IMR-90 (cell line): ENCODE data around the gene KLHL25. TPM values are rescaled to one million over a fixed set of nuclear protein-coding genes. Genes with fewer than 3 reads are reported as not detected.

Experiments used
- ATAC-seq: fragments of 200-7000 bp; cut with Tn5 transposase; 2 replicates; pipeline ENCODE4 v1.9.1; 2020; ENCODE audit warnings: low read depth, mild to moderate bottlenecking, moderate library complexity
- BruUV-seq: library from RNA; stranded (reverse); fragments of 400-500 nt; replicated peaks from 2 replicates; lab custom pipeline; 2021; lab: Mats Ljungman, UMichigan
- CTCF ChIA-PET: fragments of 300-600 bp; formaldehyde crosslinking; extraction: SDS; loops from one replicate; lab custom pipeline; 2021; ENCODE audit warnings: antibody characterized with exemption; lab: Yijun Ruan, JAX
- POLR2A ChIA-PET: fragments of 300-600 bp; sonication (Branson Sonifier 250); formaldehyde crosslinking; loops from one replicate; lab custom pipeline; 2022; ENCODE audit warnings: antibody characterized with exemption; ENCODE audit not compliant: unreplicated experiment; lab: Charles Lee
- DNase-seq: peaks from one replicate; pipeline ENCODE4 v3.0.0; 2013
- H2AFZ ChIP-seq: replicated peaks from 2 replicates; pipeline ENCODE3; 2013; ENCODE audit warnings: low read length, mild to moderate bottlenecking; ENCODE audit not compliant: poor library complexity
- H2AK5ac ChIP-seq: 2 replicates; pipeline ENCODE4 v1.6.1; 2013; ENCODE audit warnings: low read depth, low read length, inconsistent platforms
- H2AK9ac ChIP-seq: replicated peaks from 2 replicates; pipeline ENCODE3; 2013; ENCODE audit warnings: mild to moderate bottlenecking, low read depth, low read length, moderate library complexity; ENCODE audit not compliant: poor library complexity
- H2BK120ac ChIP-seq: 2 replicates; pipeline ENCODE4 v1.6.1; 2013; ENCODE audit warnings: low read depth, low read length, inconsistent platforms
- H2BK15ac ChIP-seq: 3 replicates; pipeline ENCODE4 v1.6.1; 2013; ENCODE audit warnings: low read depth, low read length, inconsistent platforms
- H2BK20ac ChIP-seq: 2 replicates; pipeline ENCODE4 v1.6.1; 2013; ENCODE audit warnings: low read depth, mild to moderate bottlenecking, inconsistent platforms, low read length, moderate library complexity
- H2BK5ac ChIP-seq: 2 replicates; pipeline ENCODE4 v1.6.1; 2013; ENCODE audit warnings: mild to moderate bottlenecking, low read depth, low read length, inconsistent platforms; ENCODE audit not compliant: poor library complexity, severe bottlenecking
- H3K14ac ChIP-seq: replicated peaks from 2 replicates; pipeline ENCODE4 v1.6.1; 2013; ENCODE audit warnings: low read depth, low read length, inconsistent platforms
- H3K18ac ChIP-seq: 2 replicates; pipeline ENCODE4 v1.6.1; 2013; ENCODE audit warnings: low read depth, low read length, control low read depth
- H3K23ac ChIP-seq: 2 replicates; pipeline ENCODE4 v1.6.1; 2013; ENCODE audit warnings: low read depth, low read length, inconsistent platforms
- H3K27ac ChIP-seq: 2 replicates; pipeline ENCODE4 v1.5.1; 2013; ENCODE audit warnings: mild to moderate bottlenecking, control low read depth, low read length; ENCODE audit not compliant: insufficient read depth
- H3K27me3 ChIP-seq: 2 replicates; pipeline ENCODE4 v1.6.1; 2013; ENCODE audit warnings: low read length; ENCODE audit not compliant: control insufficient read depth, insufficient read depth
- H3K36me3 ChIP-seq: 2 replicates; pipeline ENCODE4 v1.6.1; 2013; ENCODE audit warnings: low read length, mixed read lengths; ENCODE audit not compliant: control insufficient read depth, insufficient read depth
- H3K4ac ChIP-seq: 2 replicates; pipeline ENCODE4 v1.6.1; 2013; ENCODE audit warnings: low read depth, low read length, inconsistent platforms
- H3K4me1 ChIP-seq: 2 replicates; pipeline ENCODE4 v1.6.1; 2013; ENCODE audit warnings: low read length, mixed read lengths; ENCODE audit not compliant: control insufficient read depth, insufficient read depth
- H3K4me2 ChIP-seq: 2 replicates; pipeline ENCODE4 v1.6.1; 2013; ENCODE audit warnings: low read depth, mild to moderate bottlenecking, control low read depth, low read length, moderate library complexity
- H3K4me3 ChIP-seq: 2 replicates; pipeline ENCODE4 v1.5.1; 2013; ENCODE audit warnings: low read depth, mild to moderate bottlenecking, control low read depth, low read length, moderate library complexity; ENCODE audit not compliant: insufficient read depth
- H3K56ac ChIP-seq: 2 replicates; pipeline ENCODE4 v1.6.1; 2013; ENCODE audit warnings: low read length, inconsistent platforms; ENCODE audit not compliant: insufficient read depth; ENCODE audit errors: extremely low read depth
- H3K79me1 ChIP-seq, 2 experiments: 2 replicates each; pipeline ENCODE4 v1.6.1; 2013; ENCODE audit warnings: low read length in 2 of 2, inconsistent platforms in 1 of 2, low read depth in 1 of 2
- H3K9ac ChIP-seq: 2 replicates; pipeline ENCODE4 v1.6.1; 2013; ENCODE audit warnings: low read depth, low read length, control low read depth
- H3K9me1 ChIP-seq: 2 replicates; pipeline ENCODE4 v1.6.1; 2013; ENCODE audit warnings: low read length, inconsistent platforms; ENCODE audit not compliant: insufficient read depth
- H3K9me3 ChIP-seq: 2 replicates; pipeline ENCODE4 v1.6.1; 2013; ENCODE audit warnings: low read length; ENCODE audit not compliant: control insufficient read depth, insufficient read depth
- H4K20me1 ChIP-seq: 2 replicates; pipeline ENCODE4 v1.6.1; 2013; ENCODE audit warnings: low read length, inconsistent platforms; ENCODE audit not compliant: insufficient read depth
- H4K5ac ChIP-seq: 2 replicates; pipeline ENCODE4 v1.6.1; 2013; ENCODE audit warnings: mild to moderate bottlenecking, low read depth, low read length, control low read depth
- H4K8ac ChIP-seq, 2 experiments: 2 replicates each; pipeline ENCODE4 v1.6.1; 2013; ENCODE audit warnings: low read depth in 2 of 2, low read length in 2 of 2, control low read depth in 1 of 2, inconsistent platforms in 1 of 2
- H4K91ac ChIP-seq: 2 replicates; pipeline ENCODE4 v1.6.1; 2013; ENCODE audit warnings: low read depth, low read length, inconsistent platforms; ENCODE audit not compliant: insufficient read depth
- BHLHE40 ChIP-seq: fragments of 150-350 bp; IDR thresholded peaks from 2 replicates; pipeline ENCODE4 v1.6.1; 2016; ENCODE audit warnings: mild to moderate bottlenecking, low read depth, low read length
- WGBS, 2 experiments: methylation state at CpG; one replicate each; pipeline versions ENCODE4 v1.1.5 to v1.1.7; 2013; ENCODE audit warnings: missing lambda C conversion rate in 2 of 2; ENCODE audit not compliant: insufficient read length in 1 of 2; ENCODE audit errors: extremely low coverage in 2 of 2; 5-methylcytosine and 5-hydroxymethylcytosine counted together
- dilution Hi-C: fragments of 300-500 bp; cut with HindIII; formaldehyde crosslinking; loops from one replicate; pipeline ENCODE4 v1.14.3; 2018; ENCODE audit warnings: low sequenced_read_pairs; ENCODE audit not compliant: unreplicated experiment
- in situ Hi-C: fragments of 300-500 bp; cut with MboI; formaldehyde crosslinking; loops from 3 replicates; pipeline ENCODE4 v1.14.3; 2019; ENCODE audit warnings: low sequenced_read_pairs, inconsistent platforms, mixed read lengths
- intact Hi-C: fragments of 100-400 bp; cut with micrococcal nuclease; formaldehyde crosslinking; loops from 2 replicates; pipeline ENCODE4 v1.10.0; 2022
- polyA plus RNA-seq, 3 experiments: library from polyadenylated mRNA; depleted of rRNA; stranded (reverse); fragments of >200 nt; gene quantifications; 2 replicates each; pipeline ENCODE4 v1.2.3, GENCODE V29; 2012; ENCODE audit warnings: low replicate concordance in 1 of 3
- total RNA-seq: library from RNA; depleted of rRNA; stranded (reverse); fragments of >200 nt; gene quantifications from 2 replicates; pipeline ENCODE4 v1.2.3, GENCODE V29; 2012

Gene KLHL25
- total and polyA plus RNA-seq, 2 of the 4 experiments (the other 2 are of a cell fraction) = 2.7 to 5.6 TPM

- no peak for ATAC-seq
- peaks cover 31% of the 10 kb centered on the region for H3K36me3 ChIP-seq
- dilution Hi-C loops = no loop called here
Measured at GRCh38 chr15:85748176-85748575, 46.5 kb downstream of the KLHL25 start.

More at GRCh38 chr15:85748176-85748575, 46.5 kb downstream of the KLHL25 start:
- TF ChIP-seq BHLHE40 = no peak
- Histone ChIP-seq H3K56ac (no peak overlapping the region), H3K4ac (no peak overlapping the region), H3K9ac (no peak overlapping the region), H4K91ac (no peak overlapping the region), H2BK15ac (no peak overlapping the region), H2BK20ac (no peak overlapping the region), H3K9me1 (no peaks in the 10 kb centered on the region; the same call in 1 of the 2 replicates), H3K79me1 (no peaks in the 10 kb centered on the region; a peak in 2 of 4 replicates), H2BK5ac (no peak overlapping the region), H2BK120ac (no peak overlapping the region), H2AK9ac (no peak overlapping the region), H3K27ac (no peak overlapping the region), H3K27me3 (no peaks in the 10 kb centered on the region), H3K14ac (no peak overlapping the region), H3K4me1 (no peaks in the 10 kb centered on the region), H2AK5ac (no peak overlapping the region), H4K20me1 (no peaks in the 10 kb centered on the region), H3K4me3 (no peak overlapping the region), H4K8ac (no peak overlapping the region), H3K4me2 (no peak overlapping the region), H3K9me3 (no peaks in the 10 kb centered on the region), H4K5ac (no peak overlapping the region), H3K18ac (no peak overlapping the region), H3K23ac (no peak overlapping the region), H2AFZ (no peak overlapping the region)
- in situ Hi-C loops (no loop called here), intact Hi-C loops (no loop called here)
- ChIA-PET CTCF (no interaction called here), POLR2A (no interaction called here)
- no peak for DNase-seq
- WGBS, 2 experiments = no CpG with 5 or more reads among the region's 9 CpGs
- BruUV-seq = no TSS peak
